Panc1 (cell line): Measurements from ENCODE around the gene TPRG1.

Experiments used
- TCF7L2 ChIP-seq: IDR thresholded peaks from 2 replicates; pipeline ENCODE4 v1.6.1; 2011; ENCODE audit warnings: mild to moderate bottlenecking, low read depth, low read length, inconsistent platforms
- TF ChIP-seq, protein P1 (sequence below): fragments of 450-650 bp; IDR thresholded peaks from 2 replicates; pipeline ENCODE4 v1.5.1; 2017; ENCODE audit warnings: mild to moderate bottlenecking

DNA sequence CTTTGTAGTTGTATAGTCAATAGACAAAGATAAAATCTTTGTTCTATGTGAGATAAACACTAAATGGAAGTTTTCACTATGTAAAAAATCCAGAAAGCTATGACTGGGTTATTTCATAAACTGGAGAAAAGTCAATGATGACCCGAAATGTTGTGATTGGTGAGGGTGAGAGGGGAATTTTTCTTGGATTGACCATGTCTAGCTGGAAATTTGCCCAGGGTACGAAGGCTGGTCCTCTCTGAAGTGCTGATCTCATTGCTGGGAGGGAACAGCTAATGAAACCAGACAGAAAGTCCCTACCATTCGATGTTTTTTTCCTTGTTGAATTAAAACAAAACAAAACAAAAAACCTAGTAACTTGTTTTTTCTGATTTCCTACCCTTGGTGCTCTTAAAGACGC is 14.3 kb downstream of the TPRG1 start:
- TF ChIP-seq, protein P1, sequence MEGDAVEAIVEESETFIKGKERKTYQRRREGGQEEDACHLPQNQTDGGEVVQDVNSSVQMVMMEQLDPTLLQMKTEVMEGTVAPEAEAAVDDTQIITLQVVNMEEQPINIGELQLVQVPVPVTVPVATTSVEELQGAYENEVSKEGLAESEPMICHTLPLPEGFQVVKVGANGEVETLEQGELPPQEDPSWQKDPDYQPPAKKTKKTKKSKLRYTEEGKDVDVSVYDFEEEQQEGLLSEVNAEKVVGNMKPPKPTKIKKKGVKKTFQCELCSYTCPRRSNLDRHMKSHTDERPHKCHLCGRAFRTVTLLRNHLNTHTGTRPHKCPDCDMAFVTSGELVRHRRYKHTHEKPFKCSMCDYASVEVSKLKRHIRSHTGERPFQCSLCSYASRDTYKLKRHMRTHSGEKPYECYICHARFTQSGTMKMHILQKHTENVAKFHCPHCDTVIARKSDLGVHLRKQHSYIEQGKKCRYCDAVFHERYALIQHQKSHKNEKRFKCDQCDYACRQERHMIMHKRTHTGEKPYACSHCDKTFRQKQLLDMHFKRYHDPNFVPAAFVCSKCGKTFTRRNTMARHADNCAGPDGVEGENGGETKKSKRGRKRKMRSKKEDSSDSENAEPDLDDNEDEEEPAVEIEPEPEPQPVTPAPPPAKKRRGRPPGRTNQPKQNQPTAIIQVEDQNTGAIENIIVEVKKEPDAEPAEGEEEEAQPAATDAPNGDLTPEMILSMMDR, result no peak
- TF ChIP-seq TCF7L2, result no peak
